ENCODE results near the gene PHAF1. TPM values are rescaled to one million over a fixed set of nuclear protein-coding genes. Genes with fewer than 3 reads are reported as not detected.
A peak's percentile ranks its signal among the peaks of the same experiment; 100 is the strongest.

The PHAF1 gene
- total and polyA plus RNA-seq, 9 of the 15 experiments (the other 6 are each of a cell fraction or from before 2014, with no cell fraction given) = 5.1 to 25.4 (median 13.8) TPM

GRCh38 chr16:67155295-67156142 is 45.8 kb downstream of the PHAF1 start (continued):
- TF ChIP-seq ZBTB33 (CRISPR knock-in tag; IDR thresholded peaks at IDR 0.05) (peak; percentile 69; the same call in 1 of the 2 replicates), CBX1 (IDR thresholded peaks at IDR 0.05; ENCODE audit: low read depth) (no peak), POLR3A (IDR thresholded peaks at IDR 0.05; ENCODE audit: borderline replicate concordance, extremely low read depth, insufficient read depth, insufficient read length) (no peak), ZC3H4 (CRISPR knock-in tag; IDR thresholded peaks at IDR 0.05; ENCODE audit: borderline replicate concordance) (no peak), HIVEP1 (CRISPR knock-in tag; IDR thresholded peaks at IDR 0.05) (no peak), THRA (IDR thresholded peaks at IDR 0.05) (no peak), EGR1 (conservative IDR thresholded peaks at IDR 0.05) (peak; percentile 26; the same call in 1 of the 2 replicates)

Measured in K562 (cell line).